Measurements from ENCODE around the gene MRI1.
A peak's percentile ranks its signal among the peaks of the same experiment; 100 is the strongest.

MRI1 gene

DNA sequence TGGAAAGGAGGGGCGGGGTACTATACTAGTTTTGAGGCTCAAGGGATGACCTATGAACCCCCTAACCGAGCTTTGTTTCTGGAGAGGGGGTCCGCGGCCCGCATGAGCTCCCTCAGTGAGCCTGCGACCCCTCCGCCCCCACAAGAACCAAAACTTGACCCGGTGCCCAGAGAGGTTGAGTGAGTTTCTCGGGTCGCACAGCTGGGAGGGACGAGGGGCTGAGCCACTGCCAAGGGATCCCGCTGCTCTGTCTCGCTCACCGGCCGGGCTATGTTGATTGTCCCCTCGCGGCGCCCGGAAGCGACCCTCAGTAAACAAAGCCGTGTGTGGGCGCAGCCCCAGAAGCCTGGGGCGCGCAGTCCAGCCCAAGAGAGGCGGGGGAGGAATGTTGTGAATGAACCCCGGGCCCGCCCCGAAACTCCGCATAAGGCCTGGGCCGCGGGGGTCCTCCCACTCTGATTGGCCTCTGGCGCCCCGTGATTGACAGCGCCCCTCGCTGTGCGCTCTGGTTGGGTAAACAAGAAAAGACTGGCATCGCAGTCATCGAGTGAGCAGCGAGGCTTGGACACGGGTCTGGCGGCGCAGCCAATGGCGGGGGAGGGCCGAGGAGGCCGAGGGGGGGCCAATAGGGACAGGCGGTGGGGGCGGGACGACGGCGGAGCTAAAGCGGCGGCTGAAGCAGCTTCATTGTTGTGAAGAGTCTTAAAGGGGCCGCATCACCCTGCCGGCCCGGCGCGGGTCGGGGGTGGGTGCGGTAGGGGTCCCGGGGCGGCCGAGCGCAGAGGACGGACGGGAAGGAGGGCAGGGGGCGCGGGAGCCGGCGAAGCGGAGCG, 30.7 kb downstream of the MRI1 start, which contains the start of gene ZSWIM4:
Gene ZSWIM4 (plus strand): TSS at position 687 of the 833 bp plus-strand sequence. CDS start 206 bp downstream, outside the sequence.
- peak; percentile 88 for DNase-seq (ENCODE audit: low read depth)

GRCh38 chr19:13795595-13796300, 31.4 kb downstream of the MRI1 start:
- DNase-seq (ENCODE audit: low read depth): no peak

- DNase-seq (ENCODE audit: low read depth): no peak
These were observed 32.2 kb downstream of the MRI1 start for GRCh38 chr19:13796301-13797057.

DNA sequence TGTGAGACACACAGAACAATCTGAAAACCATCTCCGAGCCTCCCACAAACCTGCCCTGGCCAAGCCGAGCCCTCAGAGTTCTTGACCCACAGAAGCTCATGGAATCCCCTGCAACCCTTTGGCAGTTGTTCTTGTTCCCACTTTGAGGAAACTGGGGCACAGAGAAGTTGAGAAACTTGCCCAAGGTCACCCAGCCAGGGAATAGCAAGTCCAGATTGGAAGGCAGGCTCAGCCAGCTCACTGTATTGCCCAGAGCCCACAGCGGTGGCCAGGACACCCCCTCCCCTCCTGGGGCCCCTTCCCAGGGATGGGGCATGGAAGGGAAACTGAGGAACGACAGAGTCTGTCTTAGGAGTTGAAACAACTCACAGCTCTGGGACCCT, 32.7 kb downstream of the MRI1 start:
- no peak for DNase-seq (ENCODE audit: low read depth)

DNA sequence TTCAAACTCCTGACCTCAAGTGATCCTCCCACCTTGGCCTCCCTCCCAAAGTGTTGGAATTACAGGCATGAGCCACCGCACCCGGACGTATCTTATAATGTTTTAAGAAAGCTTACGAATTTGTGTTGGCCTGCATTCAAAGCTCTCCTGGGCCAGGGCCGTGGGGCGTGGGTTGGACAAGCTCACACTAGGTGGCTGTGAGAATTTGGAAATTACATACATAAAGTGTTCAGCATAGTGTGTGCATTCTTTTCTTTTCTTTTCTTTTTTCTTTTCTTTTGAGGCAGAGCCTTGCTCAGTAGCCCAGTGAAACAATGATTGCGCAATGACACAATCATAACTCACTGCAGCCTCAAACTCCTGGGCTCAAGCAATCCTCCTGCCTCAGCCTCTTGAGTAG, 33.5 kb downstream of the MRI1 start:
- no peak for DNase-seq (ENCODE audit: low read depth)

GRCh38 chr19:13799669-13800068, 35.3 kb downstream of the MRI1 start:
- no peak for DNase-seq (ENCODE audit: low read depth)

DNA sequence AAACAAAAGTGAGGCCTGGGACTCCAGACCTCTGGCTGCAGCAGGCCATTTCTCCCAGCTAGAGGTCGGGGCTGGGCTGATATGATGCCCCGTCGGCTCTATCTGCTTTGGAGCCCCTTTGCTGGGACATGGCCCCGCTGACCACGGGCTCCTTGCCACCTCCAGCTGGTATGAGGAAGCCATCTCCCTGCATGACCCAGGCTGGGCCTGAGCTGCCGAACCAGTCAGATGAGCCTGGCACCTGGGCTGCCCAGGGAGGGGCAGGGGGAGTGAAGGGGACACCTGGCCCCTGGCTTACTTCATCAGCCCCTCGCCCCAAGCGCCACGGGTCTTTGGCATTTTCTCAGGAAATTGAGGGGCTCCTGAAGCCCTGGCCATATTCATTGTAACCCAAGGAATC, 38.7 kb downstream of the MRI1 start:
- no peak for DNase-seq (ENCODE audit: low read depth)

- DNase-seq (ENCODE audit: low read depth): no peak
These were observed 40.7 kb downstream of the MRI1 start for GRCh38 chr19:13804830-13805683.

- no peak for DNase-seq (ENCODE audit: low read depth)
These were observed 42.4 kb downstream of the MRI1 start for GRCh38 chr19:13806728-13807127.

DNA sequence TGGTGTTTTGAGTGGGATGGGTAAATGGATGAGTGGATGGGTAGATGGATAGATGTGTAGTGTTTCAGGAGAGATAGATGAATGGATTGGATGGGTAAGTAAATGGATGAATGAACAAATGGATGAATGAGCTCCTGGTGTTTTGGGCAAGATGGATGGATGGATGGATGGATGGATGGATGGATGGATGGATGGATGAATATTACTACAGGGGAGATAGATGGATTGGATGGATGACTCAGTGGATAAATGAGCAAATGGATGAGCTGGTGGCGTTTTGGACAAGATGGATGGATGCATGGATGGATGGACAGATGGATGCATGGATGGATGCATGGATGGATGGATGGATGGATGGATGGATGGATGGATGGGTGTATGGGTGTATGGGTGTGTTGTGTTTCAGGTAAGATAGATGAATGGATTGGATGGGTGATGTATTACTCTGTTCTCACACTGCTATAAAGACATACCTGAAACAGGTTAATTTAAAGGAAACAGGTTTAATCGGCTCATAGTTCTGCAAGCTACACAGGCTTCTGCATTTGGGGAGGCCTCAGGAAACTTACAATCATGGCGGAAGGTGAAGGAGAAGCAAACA, 43.2 kb downstream of the MRI1 start:
- DNase-seq (ENCODE audit: low read depth): no peak

DNA sequence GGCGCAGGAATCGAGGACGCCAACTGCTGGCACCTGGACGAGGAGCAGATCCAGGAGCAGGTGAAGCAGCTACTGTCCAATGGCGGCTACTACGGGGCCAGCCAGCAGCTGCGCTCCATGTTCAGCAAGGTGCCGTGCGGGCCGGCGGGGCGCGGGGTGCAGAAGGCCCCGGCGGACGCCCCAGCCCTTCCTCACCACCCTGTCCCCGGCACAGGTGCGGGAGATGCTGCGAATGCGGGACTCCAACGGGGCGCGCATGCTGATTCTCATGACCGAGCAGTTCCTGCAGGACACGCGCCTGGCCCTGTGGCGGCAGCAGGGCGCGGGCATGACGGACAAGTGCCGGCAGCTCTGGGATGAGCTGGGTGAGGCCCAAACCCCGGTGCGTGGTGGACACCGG, 44.5 kb downstream of the MRI1 start:
- DNase-seq (ENCODE audit: low read depth): no peak

GRCh38 chr19:13812544-13812943, 48.2 kb downstream of the MRI1 start:
- no peak for DNase-seq (ENCODE audit: low read depth)

GRCh38 chr19:13813147-13813546, 48.8 kb downstream of the MRI1 start:
- no peak for DNase-seq (ENCODE audit: low read depth)

- DNase-seq (ENCODE audit: low read depth): no peak
These were observed 50.2 kb downstream of the MRI1 start for GRCh38 chr19:13814550-13814949.

- no peak for DNase-seq (ENCODE audit: low read depth)
These were observed 52.8 kb downstream of the MRI1 start for GRCh38 chr19:13817018-13817614.

DNA sequence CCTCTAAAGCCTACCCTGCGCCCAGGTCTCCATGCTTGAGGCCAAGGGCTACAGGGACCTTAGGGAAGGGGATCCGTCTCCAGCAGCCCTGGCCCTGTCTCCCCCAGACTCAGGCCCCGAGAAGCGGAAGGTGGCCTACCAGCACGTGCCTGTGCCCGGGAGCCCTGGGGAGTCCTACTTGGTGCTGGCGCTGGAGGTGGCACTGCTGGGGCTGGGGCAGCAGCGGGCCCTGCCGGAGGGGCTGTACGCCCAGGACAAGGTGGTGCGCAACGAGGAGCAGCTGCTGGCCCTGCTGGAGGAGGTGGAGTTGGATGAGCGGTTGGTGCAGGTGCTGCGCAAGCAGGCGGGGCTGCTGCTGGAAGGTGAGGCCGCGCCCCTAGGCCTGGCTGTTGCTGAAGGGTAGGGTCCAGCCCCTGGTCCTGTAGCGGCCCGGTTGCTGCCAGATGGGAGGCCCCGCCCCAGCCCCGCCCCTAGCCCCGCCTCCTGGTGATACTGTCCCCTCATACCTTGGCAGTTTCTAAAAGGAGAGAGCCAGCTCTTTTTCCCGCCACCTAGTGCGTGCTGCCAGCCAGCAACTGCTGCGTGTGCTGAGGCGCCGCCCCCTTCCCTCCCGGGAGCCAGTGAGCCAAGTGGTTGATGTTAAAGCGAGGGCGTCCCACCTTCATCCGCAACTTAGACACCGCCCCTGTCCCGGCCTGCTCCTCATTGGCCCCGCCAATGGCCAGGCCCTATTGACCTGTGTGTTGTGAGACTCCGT, 53.5 kb downstream of the MRI1 start:
- DNase-seq (ENCODE audit: low read depth): no peak

DNA sequence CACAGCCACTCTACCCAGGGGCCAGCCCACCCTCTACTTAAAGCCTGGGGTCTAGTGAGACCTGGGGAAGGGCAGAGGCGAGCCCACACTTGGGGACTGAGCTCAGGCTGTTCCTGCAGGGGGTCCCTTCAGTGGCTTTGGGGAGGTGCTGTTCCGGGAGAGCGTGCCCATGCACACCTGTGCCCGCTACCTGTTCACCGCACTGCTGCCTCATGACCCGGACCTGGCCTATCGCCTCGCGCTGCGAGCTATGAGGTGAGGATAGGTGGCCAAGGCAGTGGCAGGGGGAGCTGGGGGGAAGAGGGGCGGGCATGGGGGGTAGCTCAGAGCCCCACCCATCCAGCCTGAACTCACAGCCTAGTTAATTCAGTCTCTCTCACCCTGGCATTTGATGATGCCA, 54.9 kb downstream of the MRI1 start:
- DNase-seq (ENCODE audit: low read depth): no peak

- DNase-seq (ENCODE audit: low read depth): no peak
These were observed 57.0 kb downstream of the MRI1 start for GRCh38 chr19:13821292-13821691.

DNA sequence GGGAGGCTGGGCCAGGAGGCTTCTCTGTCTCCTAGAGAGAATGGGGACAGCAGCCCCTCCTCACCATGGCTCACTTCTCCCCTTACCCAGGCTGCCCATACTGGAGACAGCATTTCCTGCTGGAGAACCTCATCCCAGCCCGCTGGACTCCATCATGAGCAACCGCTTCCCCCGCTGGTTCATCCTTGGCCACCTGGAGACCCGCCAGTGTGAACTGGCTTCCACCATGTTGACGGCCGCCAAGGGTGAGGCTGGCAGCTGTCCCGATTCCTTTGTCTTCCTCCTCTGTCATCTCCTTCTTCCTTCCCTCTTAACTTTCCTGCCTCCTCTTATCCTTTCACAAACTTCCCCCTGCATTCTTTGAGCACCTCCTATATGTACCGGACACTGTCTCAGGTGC, 58.9 kb downstream of the MRI1 start:
- DNase-seq (ENCODE audit: low read depth): no peak

Measured in stimulated activated CD8-positive, alpha-beta memory T cell treated with anti-CD3 and anti-CD28 coated beads, Interleukin-12 subunit alpha, Interleukin-12 subunit beta, amount 100 ng/mL, for 4 hours (primary cell).